Activated CD8-positive, alpha-beta memory T cell treated with anti-CD3 and anti-CD28 coated beads, Interleukin-2, amount 50 U/mL, for 24 hours (primary cell): ENCODE data around the gene CASR.

Experiments used
- DNase-seq: peaks from one replicate; pipeline ENCODE4 v3.0.0-alpha.2; 2020; ENCODE audit errors: extremely low read depth

CASR gene

DNA sequence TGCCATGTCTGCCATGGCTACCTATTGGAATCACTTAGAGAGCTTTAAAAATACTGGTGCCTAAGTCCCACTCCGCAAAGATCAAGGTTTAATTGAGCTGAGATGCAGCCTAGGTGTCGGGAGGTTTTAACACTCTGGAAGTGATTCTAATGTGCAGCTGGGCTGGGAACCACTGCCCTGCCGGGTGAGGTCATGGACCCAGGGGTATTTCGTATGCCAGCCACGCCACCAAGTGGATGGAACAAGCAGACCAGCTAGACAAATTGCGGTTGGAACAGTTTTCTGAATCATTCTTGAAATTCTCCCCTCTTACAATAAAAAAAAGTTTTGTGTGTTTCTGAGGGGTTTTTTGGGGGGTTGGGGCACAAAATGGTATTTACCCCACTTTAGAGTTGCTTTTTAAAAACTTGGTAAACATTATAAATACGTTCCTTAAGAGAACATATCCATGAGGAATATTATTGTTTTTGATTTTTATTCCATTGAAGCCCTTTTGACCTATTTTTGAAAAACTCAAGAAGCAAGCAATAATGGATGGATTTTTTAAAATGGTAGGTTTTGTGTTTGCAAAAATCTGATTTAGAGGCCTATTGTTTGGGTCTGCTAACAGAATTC, 75.4 kb downstream of the CASR start:
- peak; percentile 14 for DNase-seq

DNA sequence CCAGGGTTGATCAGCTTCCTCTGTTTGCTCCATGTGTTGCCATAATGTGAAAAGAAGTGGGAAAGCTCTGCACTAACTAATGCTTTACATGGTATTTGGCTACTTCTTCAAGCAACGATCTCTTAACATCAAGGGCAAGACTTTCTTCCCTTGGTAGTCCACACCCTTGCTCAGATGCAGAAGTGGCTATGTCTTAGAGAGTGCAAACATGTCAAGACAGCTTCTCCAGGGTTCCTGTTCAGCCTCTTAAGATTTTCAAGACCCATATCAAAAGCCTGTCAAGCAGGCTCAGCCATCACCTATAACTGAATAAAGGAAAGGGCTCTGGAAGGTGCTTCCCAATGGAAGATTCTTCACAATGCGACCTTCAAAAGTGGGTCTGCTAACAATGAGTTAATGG, 76.7 kb downstream of the CASR start:
- no peak for DNase-seq

DNA sequence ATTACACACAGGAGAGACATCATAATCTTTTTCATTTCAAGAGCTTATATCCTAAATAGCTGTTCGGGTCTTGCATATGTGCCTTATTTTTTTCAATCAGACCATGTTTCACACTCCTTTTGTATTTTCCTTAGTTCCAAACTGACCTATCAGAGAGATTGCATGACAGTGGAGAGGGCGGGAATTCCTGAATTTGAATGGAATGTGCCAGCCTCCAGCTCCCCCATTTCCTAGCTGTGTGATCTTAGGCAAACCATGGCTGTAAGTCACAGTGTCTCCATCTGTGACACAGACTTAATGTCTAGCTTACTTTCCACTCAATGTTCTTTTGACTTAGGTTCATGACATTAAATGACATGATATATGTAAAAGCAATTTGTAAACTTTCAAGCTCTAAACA, 79.6 kb downstream of the CASR start:
- no peak for DNase-seq

DNA sequence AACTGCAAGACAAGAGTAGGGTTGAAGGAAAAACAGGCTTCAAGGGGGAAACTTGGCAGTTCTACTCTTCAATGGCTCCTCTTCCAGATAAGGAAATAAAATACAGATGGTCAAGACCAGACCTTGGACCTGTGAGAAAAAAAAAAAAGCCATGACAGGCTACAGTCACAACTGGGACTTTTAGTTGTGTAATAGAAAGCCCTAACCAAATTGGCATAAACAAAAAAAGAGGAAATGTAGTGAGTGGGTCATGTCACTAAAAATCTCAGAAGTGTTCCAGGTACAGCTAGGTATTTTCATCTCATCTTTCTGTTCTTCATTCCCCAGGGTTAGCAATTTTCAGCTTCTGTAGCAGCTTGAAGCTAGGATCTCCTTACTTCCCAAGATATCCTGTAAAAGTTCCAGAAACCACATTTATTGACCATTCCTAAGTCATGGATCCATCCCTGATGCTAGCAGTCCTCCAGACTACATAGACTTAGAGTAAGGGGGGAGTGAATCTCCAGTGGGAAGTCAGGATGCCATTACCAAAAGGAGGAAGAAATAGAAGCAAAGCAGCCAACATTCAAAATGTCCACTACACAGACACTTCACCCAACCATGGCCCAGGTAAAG, 80.6 kb downstream of the CASR start:
- no peak for DNase-seq

DNA sequence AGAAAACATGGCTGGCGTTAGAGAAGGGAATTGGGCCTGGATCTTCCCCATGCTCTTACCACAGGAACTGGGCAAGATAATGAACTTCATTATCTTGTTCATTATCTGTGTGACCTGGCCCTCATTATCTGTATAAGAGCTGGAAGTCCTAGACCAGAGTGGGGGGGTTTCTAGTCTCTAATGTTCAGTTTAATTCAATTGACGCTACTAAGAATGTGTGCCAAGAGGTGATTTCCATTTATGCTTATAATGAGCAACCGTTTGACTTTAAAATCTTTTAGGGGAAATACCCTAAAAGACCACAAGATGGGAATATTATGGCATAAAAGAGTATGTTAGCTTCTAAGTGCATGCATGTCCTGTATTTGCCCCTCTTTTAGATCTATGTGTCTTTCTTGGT, 82.5 kb downstream of the CASR start:
- DNase-seq, result no peak

DNA sequence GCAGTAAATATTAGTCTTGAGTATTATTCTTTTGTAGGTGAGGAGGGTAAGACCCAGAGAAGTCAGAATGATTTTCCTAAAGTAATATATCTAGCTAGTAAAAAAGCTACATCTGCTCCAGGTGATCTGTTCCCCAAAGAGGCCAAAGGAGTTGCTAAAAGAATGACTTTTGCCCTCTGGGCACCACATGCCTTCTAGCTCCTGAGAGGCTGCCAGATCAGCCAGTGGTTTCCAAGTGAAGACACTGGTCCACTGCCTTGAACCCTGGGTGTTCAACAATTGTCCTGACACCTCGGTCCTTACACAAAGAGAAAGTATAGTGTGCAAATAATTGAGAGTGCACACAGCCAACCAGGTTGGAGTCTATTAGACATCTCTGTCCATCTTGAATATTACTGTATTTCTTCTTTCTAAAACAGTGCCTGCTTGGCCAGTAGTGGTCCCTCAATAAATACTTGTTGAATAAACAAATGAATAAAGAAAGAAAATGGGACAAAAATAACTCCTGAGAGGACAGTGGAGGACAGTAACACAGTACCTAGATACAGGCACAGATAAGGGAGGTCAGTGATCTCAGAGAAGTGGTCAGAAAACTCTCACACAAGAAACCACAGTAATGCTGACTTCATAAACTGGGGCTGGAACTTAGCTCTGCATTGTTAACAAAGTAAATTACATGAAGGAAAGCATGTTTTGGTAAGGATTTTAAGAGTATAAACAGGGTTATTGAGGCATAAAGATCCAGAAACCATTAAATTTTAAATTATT, 85.0 kb downstream of the CASR start:
- no peak for DNase-seq

DNA sequence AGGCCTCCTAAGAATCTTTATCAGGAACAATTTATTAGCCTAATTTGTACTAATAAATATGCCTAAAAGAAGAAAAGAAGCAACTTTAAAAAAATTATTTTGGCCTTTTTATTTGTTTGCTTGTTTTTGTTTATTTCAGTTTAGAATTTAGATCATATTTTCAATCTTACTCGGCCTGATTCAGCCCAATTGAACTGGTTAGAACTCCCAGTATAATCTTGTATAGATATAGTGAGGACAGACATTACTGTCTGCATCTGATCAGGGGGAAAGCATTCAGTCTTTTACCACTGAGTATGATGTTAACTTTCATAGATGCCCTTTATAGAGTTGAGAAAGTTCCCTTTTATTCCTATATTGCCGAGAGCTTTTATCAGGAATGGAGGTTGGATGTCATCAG, 85.6 kb downstream of the CASR start:
- no peak for DNase-seq

DNA sequence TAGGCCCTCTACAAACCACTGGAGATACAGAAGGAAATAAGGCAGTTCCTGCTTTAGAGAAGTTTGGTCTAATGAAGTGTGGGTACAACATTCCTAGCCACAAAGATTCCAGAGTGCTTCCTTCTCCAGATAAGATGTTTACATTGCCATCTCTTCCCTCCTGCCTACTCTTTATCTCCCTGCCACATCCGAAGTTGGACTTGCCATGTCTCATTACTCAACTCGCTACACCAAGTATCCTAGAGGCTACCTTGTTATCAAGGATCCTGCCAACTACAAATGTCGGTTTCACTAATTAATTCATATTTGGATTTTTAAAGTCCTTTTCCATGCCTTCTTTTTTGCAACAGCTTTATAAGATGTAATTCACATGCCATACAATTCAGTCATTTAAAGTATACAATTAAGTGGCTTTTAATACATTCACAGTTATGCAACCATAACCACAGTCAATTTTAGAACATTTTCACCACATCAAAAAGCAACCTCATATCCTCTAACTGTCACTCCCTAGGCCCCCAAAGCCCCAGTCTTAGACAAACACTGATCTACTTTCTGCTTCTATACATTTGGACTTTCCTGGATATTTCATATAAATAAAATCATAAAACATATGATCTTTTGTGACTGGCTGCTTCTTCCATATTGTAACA, 87.9 kb downstream of the CASR start:
- no peak for DNase-seq

DNA sequence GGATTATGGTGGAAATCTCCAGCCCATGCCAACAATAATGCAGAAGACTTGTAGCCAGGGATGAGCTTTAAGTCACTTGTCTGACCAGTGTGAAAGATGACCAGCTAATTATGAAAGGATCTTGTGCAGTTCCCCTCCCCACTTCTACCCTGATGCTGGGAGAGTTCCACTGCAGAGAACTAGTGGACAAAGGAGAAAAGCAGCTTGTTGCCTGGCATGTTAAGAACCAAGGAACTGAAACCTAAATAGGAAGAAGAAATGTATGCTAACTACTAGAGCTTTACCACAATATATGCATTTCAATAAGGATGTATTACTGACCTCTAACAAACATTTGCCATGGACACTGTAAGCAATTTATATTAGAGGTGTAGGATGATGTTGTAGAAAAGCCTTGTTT, 89.4 kb downstream of the CASR start:
- no peak for DNase-seq

DNA sequence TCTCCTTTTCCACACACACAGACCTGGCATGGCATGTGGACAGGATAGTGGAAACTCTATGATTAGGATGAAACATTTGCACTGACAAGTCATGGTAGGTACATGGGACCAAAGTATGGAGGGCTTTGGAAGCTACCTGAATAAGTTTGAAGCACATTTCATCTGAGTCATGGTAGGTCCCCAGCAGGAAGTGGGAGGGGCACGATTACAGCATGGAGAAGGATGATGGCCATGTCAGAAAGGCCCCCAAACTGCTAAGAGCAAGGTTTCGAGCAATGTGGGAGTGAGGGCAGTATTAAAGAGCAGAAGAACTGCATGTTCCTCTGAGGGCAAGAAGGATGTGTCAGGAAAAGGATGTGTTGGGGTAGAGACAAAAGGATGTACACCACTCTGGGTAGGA, 90.0 kb downstream of the CASR start:
- DNase-seq, result no peak

DNA sequence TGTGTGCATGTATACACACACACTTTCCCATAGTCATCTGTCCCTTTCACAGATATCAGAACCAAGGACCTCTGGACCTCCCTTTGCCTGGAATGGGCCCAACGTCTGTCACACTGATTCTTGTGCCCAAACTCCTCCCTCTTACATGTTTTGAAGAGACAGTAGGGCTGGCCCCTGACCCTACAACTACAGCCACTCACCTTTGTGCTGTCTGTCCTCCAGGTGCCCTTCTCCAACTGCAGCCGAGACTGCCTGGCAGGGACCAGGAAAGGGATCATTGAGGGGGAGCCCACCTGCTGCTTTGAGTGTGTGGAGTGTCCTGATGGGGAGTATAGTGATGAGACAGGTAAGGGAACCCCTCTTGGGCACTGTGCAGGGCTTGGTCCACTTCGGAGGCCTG, 98.4 kb downstream of the CASR start:
- DNase-seq, result no peak

DNA sequence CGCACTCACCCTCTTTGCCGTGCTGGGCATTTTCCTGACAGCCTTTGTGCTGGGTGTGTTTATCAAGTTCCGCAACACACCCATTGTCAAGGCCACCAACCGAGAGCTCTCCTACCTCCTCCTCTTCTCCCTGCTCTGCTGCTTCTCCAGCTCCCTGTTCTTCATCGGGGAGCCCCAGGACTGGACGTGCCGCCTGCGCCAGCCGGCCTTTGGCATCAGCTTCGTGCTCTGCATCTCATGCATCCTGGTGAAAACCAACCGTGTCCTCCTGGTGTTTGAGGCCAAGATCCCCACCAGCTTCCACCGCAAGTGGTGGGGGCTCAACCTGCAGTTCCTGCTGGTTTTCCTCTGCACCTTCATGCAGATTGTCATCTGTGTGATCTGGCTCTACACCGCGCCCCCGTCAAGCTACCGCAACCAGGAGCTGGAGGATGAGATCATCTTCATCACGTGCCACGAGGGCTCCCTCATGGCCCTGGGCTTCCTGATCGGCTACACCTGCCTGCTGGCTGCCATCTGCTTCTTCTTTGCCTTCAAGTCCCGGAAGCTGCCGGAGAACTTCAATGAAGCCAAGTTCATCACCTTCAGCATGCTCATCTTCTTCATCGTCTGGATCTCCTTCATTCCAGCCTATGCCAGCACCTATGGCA, 100.5 kb downstream of the CASR start:
- no peak for DNase-seq

DNA sequence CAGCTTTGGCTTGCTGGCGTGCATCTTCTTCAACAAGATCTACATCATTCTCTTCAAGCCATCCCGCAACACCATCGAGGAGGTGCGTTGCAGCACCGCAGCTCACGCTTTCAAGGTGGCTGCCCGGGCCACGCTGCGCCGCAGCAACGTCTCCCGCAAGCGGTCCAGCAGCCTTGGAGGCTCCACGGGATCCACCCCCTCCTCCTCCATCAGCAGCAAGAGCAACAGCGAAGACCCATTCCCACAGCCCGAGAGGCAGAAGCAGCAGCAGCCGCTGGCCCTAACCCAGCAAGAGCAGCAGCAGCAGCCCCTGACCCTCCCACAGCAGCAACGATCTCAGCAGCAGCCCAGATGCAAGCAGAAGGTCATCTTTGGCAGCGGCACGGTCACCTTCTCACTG, 101.0 kb downstream of the CASR start:
- DNase-seq, result no peak

DNA sequence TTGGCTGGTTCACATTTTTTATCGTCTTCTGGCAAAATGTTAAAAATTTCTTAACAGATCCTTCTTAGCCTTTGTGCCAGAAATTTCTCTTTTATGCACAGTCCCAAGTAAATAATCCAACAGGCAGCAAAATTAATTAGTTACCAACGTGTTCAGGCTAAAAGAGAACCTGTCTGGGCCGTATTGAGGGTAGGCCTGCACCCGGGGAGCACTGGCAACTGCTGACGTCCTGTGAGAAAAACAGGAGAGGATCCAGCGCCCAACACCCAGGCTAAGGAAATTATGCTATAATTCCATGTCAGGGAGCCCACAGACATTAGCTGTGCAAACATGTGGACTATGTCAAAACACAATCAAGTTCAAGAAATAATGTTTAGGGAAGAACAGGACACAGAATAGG, 110.9 kb downstream of the CASR start:
- DNase-seq, result no peak

DNA sequence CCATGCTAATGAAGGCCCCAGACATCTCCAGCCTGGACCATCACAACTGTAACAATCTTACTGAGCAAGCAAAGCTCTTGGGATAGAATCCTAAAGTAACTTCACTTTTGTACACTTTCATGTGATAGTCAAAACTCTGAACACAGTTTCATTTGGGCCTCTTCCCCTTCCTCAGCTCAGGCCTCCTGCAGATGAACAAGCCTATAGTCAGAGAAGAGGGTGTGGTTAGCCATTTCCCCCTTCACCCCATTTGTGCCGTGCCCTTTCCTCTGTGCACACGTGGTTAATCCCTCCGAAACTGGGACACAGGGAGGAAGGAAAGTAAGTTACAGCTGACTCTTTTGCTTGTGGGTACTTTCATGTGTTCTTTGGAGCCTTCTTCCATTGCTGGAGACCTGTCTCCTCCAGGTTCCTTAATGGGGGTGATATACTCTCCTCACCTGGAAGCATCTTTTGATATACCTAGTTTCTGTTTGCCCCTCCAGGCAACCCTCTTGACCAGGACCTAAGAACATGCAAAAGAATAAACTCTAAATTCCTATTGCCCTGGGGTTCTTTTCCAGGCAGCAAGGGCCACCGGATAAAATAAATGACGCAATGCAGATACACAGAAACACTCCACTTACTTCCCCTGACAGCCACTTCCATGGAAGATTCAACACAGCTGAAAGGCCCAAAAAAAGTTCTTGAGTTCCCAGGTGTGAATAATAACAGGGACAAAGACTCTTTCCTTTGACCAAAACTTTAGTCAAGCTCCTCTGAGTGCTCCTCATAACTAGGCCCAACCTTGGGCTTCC, 112.0 kb downstream of the CASR start:
- no peak for DNase-seq

DNA sequence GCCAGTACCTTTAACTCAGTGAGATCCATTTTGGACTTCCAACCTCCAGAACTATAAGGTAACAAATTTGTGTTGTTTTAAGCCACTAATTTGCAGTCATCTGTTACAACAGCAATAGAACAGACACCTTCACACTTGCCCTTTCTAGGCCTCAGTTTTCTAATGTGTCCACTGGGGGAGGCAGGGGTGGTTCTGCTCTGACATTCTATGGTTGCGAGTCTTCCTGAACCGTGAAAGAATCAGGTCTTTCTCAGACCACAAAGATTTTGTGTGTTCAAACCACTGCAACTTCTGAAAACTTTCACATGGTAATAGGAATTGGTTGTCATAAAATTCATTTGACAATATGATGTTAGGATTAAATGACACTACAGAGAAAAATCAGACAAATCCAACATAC, 114.8 kb downstream of the CASR start:
- no peak for DNase-seq

DNA sequence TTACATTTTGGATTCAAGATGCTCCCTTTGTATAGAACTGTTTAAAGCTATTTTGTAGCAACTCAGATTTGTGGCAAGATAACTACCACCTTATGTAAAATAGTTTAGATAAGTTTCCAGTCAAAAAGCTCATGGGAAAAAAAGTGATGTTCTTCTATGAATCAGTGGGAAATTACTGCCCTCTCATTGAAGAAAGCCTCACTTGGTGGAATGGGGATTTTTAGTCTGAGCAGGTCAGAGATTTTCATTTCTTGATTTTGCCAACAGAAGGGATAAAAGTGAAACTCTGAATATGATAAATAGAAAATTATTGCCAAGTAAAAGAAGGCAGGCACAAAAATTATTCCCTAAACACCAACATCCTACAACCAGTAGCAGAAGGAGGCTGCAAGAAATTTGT, 115.7 kb downstream of the CASR start:
- DNase-seq, result no peak

DNA sequence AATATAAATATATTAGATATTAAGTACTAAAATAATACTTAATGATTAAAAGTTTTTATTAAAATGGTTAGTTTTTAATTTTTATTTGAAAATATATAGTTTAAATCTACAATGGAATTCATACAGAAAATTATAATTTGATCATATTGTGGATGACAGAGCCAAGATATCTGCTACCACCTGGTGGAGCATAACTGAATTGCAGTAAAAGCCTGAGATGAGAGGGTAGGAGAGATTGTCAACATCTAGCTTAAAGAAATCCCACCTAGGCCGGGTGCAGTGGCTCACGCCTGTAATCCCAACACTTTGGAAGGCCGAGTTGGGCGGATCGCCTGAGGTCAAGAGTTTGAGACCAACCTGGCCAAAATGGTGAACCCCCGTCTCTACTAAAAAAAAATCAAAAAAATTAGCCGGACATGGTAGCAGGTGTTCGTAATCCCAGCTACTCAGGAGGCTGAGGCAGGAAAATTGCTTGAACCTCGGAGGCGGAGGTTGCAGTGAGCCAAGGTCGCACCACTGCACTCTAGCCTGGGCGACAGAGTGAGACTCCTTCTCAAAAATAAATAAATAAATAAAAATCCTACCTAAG, 116.5 kb downstream of the CASR start:
- DNase-seq, result peak; percentile 13

DNA sequence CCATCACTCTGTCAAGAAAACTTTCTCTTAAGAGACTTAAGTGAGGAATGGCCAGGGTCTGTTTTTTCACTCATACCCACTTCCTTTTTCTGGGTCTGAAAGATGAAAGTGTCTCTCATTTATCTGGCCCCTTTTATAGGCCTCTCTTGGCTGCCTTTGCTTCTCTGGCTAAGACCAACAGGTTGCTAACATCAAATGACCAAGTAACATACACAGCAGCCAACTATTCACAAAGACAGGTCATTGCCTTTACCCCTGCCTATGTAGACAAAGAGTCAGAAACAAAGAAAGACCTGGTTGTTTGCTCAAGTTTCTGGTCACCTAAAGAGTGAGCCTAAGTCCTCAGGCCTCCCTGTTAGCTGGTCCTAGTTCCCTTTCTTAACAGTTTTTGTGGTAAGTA, 117.6 kb downstream of the CASR start:
- no peak for DNase-seq

DNA sequence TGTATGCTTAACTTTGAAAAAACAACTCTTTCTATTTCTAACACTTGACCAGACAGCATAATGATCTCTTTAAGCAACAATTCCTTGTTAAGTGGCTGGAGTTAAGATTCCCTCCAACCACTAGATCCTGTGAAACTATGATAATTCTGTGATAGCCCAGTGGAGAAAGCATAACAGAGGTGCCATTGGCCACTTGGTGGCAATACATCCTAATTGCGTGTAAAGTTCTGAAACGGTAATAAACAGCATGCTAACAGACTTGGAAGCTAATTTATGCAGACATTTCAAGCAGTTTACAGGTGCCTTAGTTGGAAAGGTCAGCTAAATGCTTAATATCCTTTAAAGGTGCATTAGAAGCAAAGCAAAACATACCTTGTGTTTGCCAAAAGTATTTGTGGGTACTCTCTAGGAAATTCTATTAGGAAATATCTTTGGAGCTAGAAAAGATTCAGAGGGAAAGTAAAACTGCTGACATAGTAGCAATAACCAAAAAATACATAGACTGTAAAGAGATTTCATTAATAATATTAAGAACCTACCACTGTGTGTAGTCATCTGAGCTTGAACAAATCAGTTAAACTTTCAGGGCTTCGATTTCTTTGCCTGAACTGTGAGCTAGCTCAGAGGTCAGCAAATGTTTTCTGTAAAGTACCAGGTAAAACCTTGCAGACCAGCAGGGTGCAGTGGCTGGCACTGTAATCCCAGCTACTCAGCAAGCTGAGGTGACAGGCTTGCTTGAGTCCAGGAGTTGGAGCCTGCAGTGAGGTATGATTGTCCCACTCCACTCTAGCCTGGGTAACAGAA, 122.6 kb downstream of the CASR start:
- no peak for DNase-seq
